ENCODE results near the gene GABBR1.

GABBR1 gene

DNA sequence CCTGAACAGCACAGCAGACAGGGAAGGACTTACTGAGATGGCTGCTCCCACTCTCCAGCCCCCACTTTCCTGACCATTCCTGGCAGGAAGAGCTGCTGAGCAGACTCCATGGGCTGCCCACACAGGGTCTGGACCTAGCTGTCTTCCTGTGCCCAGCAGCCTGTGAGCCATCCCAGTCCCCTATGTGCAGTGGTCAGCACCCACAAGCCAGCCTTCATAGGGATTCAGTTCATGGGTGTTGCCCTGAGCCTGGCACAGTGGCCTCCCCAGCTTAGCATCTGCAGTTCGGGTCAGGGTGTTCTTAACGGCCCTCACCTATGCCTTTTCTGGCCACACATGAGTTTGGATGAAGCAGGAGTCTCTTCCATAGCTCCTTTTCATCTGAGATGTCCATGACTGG, 105.4 kb downstream of the GABBR1 start:
- no peak for DNase-seq (ENCODE audit: low read depth in 2 of 2)

DNA sequence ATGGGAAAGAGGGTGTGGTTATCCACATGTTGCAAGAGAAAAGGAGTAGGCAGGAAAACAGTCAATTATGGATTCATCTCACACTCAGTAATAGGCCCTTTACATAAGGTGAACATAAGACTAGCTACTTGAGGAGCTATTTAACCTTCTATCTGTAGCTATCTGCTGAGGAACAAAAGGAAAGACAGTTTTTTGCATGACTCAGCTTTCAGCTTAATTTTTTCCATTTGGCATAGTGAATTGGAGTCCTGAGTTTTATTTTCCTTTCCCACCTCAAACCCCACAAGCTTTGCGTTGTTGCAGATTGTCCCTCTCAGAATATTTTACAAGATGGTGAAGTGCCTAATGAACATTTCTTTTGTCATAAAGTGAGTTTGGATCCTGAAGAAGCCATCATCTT, 105.9 kb downstream of the GABBR1 start:
- no peak for DNase-seq (ENCODE audit: low read depth in 2 of 2)

DNA sequence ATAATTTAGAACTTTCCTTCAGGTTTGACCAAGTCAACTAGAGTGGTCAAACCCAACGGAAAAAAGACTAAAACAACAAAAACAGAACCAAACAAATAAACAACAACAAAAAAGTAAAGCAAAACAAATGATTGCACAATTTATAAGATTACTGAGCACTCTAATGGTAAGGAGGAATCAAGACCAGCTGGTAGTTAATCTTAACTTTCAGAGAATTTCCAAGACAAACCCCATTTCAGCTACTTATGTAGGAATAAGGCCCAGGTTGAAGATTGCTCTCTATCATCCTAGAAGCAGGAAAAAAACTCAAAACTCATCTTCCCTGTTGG, 107.7 kb downstream of the GABBR1 start:
- no peak for DNase-seq (ENCODE audit: low read depth in 2 of 2)

GRCh38 chr6:29524444-29525310, 108.3 kb downstream of the GABBR1 start:
- DNase-seq (ENCODE audit: low read depth in 2 of 2) = no peak

- DNase-seq (ENCODE audit: low read depth in 2 of 2) = no peak
Observed at GRCh38 chr6:29524044-29524443, 108.9 kb downstream of the GABBR1 start.

DNA sequence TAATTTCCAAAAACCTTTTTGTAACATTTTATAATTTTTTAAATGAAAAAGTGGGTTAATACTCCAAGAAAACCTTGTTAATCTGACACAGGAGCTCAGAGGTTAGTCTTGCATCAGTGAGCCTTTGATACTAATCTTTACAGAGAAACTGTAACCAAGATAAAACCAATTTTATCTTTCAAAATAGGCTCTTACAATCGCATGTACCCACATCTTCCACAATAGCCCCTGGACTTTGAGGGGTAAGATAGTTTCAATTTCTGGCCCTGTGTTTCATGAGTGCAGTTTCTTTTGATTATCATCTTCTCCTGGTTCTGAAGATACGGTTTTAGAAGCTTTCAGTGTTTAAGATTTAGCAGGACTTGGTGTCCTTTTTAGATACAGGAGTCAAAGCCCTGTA, 110.8 kb downstream of the GABBR1 start:
- DNase-seq (ENCODE audit: low read depth in 2 of 2) = no peak

GRCh38 chr6:29521006-29521680, 111.8 kb downstream of the GABBR1 start:
- DNase-seq (ENCODE audit: low read depth in 2 of 2) = no peak

DNA sequence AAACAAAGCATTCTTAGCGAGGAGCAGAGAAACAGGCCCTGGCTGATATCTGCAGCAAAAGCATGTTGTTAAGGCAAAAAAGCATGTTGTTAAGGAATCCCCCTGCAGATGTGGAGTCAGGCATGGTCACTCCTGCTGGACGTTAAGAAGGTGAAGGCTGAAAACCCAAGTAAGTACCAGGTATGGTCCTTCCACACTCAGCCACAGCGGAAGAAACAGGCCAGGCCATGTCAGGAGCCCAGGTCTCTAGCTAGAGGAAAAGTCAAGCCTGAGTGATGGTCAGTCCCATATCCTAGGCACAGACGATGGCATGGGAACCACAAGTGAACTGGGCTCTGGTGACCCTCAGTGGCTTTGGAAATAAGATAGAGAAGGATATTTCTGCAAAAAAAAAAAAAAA, 112.8 kb downstream of the GABBR1 start:
- no peak for DNase-seq (ENCODE audit: low read depth in 2 of 2)

GRCh38 chr6:29519291-29520010, 113.5 kb downstream of the GABBR1 start:
- DNase-seq (ENCODE audit: low read depth in 2 of 2) = no peak

DNA sequence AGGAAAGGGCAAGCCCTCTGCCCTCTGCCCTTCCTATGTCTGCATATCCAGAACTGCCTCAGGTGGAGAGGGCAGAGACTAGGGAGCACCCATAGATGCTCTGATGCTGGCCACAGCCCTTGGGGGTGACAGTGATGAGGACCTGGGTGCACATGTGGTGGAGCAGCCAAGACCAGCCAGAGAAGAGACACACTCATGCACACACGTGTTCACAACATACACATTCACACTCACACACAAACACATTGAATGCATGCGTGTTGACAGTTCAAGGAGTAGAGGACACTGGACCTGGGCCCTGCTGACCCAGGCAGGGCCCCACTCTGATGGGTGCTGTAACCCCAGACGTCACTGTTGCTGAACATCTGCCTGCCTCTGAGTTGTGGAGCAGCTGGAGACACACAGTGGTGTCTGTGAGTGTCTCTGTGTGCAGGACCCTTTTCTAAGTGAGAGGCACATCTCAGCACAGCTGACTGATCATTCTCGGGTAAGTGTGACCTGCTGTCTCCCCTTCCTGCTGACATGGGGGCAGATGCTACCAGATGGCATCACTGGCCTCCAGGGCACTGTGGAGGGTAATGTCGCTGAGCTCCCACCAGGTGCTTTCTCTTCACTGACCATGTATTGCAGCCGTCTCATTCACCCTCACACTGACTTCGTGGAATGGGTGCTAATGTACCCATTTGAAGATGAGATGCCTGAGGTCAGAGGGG, 115.1 kb downstream of the GABBR1 start:
- DNase-seq (ENCODE audit: low read depth in 2 of 2) = no peak

GRCh38 chr6:29517245-29517644, 115.7 kb downstream of the GABBR1 start:
- no peak for DNase-seq (ENCODE audit: low read depth in 2 of 2)

- DNase-seq (ENCODE audit: low read depth in 2 of 2) = peak in 1 of 2 experiments; percentile 13
Observed at GRCh38 chr6:29516108-29516507, 116.9 kb downstream of the GABBR1 start.

GRCh38 chr6:29510746-29511300, 122.2 kb downstream of the GABBR1 start:
- DNase-seq (ENCODE audit: low read depth in 2 of 2) = no peak

GRCh38 chr6:29510202-29510601, 122.8 kb downstream of the GABBR1 start:
- DNase-seq (ENCODE audit: low read depth in 2 of 2) = no peak
